HG03469 (cell line): Measurements from ENCODE around the gene MEF2C.

Experiments used
- ATAC-seq: cut with Tn5 transposase; IDR thresholded peaks from one replicate; pipeline ENCODE4 v1.9.1; 2021; ENCODE audit warnings: mild to moderate bottlenecking, moderate library complexity, moderate number of reproducible peaks; ENCODE audit not compliant: unreplicated experiment

The MEF2C gene

GRCh38 chr5:88729084-88729828 lies 153.7 kb downstream of the MEF2C start:
- peak; percentile 26 for ATAC-seq

GRCh38 chr5:88727705-88728313 lies 155.2 kb downstream of the MEF2C start:
- no peak for ATAC-seq

GRCh38 chr5:88725454-88725853 lies 157.5 kb downstream of the MEF2C start:
- no peak for ATAC-seq

DNA sequence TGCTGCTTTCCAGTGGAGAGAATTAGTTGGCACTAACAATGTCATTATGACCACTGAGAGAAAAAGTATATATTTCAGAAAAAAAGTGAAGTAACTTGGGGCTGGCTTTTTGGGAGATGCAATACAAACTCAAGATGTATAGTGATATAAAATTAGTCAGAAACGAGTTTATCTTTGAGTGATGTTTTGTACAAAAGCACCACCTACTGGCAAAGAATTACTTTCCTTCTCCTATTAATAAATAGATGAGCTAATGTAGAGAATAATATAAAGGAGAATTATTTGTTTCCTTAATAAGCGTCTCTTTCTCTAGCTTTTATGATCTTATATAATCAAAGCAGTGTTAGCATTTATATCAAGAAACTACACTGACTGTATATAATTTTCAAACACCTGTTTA lies 158.8 kb downstream of the MEF2C start:
- ATAC-seq = no peak

GRCh38 chr5:88722546-88723073 lies 160.4 kb downstream of the MEF2C start:
- no peak for ATAC-seq

- no peak for ATAC-seq
Observed at GRCh38 chr5:88719434-88719833, 163.6 kb downstream of the MEF2C start.

- no peak for ATAC-seq
Observed at GRCh38 chr5:88718736-88719135, 164.2 kb downstream of the MEF2C start.

- ATAC-seq = no peak
Observed at GRCh38 chr5:88716101-88716500, 166.9 kb downstream of the MEF2C start.

GRCh38 chr5:88715503-88715902 lies 167.5 kb downstream of the MEF2C start:
- no peak for ATAC-seq

DNA sequence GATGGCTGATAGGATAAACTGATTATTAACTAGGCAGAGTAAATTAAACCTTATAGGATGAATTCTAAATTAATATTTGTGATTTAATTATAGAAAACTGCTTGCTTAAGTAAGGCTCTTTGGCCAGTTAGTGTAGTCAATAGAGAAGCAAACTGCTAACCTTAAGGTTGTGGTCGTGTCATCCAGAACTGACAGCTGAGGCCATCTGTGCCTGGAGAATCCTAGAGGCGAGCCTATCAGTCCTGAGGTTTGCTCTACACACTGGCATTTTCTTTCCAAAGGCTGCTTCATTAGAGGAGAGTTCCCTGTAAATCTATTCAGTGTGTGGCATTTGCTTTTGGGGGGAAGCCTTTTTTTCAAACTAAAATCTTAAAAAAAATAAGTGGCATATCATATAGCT lies 169.2 kb downstream of the MEF2C start:
- ATAC-seq = no peak

DNA sequence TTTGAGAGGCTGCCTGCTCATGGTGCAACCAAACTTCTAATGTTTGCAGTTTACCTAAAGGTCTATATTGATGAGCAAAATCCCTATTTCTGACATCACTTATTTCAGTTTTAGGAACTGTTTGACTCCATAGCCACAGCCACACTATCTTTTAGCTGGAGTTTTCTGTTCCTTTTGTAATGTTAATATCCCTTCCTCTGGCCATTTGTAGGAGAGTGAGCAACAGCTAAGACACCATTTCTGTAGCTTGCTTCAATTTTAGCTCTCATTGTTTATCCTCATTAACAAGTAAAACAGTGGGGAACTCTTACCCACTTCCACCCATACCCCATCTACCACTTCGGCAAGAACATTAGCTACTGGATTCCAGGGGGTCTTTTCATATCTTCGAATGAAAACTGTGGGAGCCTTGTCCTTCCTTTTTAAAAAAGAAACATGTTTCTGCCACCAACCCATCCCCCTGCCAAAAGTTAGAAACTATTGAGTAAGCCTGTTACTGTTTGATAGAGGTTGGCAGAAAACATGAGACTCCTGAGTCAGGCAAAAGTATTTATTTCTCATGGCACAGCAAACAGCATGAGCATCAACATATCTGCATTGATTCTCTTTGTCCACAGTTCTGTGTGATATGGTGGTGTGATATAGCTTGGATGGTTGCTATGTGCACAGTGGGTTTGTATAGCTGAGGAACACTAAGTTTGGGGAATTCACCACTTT lies 174.1 kb downstream of the MEF2C start:
- ATAC-seq = no peak

DNA sequence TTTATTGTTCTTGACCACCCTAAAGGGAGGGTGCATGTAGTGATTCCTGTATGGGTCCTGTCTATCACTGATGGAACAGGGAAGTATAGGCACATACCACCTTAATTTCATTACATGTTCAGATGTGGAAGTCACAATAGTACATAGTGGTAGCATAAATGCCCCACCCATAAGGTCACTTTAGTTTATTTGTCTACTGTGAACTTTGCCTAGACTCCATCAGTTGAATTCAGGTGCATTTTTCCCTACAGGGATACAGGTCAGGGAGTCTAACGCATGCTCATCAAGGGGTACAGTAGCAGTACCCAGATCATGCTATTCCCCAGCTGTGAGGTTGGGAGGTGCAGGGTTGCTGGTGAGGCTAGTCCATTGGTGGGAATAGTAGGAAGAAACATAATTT lies 175.0 kb downstream of the MEF2C start:
- ATAC-seq = no peak

- no peak for ATAC-seq
Observed at GRCh38 chr5:88707216-88707965, 175.6 kb downstream of the MEF2C start.

DNA sequence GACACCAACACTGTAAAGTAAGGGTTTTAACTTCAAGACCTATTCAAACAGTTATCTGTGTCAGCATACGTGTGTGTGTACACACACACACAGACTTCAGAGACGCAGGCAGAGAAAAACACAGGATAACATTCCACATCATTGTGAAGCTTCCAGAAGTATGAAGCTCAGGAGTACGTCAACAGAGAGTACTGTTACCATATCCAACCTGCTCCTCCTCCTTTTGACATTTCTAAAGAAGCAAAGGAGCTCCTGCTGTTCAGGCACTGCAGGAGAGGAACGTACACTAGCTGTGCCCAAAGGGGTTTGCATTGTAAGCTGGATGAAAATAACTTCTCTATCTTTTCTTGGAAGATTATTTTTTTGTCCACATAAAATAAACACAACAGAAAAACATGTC lies 180.7 kb downstream of the MEF2C start:
- no peak for ATAC-seq

- no peak for ATAC-seq
Observed at GRCh38 chr5:88700121-88700520, 182.9 kb downstream of the MEF2C start.

DNA sequence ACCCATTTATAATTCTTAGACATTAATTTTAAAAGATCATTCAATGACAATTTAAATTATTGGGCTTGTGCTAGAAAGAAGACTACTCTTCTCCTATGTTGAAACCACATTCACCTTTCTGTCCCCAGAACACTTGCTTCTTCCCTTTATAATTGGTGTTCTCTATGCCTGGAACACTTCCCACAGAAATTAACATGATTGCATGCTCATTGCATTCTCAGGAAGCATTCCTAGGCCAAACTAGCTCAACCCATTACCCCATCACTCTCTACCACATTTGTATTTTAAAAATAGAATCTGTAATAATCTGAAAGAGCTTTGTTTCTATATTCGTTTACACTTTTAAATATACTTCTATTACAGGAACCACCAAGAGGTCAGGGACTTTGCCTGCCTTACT lies 184.7 kb downstream of the MEF2C start:
- no peak for ATAC-seq

DNA sequence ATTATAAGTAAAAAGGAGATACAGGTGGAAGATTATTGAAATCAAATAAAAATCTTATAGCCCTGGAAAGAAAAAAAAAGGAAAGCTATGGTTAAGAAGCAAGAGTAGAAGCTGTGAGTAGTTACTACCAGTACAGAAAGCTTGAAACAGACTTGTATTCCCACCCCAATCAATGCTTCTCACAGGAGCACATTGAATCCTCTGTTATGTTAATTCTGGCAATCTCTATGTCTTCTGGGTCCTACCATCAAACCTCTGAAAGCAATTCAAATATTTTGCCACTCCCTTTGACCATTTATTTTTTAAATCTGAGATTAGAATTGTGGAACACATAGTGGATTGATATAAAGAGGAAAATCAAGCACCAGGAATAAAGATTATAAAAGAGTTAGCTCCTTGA lies 186.5 kb downstream of the MEF2C start:
- no peak for ATAC-seq

- ATAC-seq = no peak
Observed at GRCh38 chr5:88695931-88696330, 187.1 kb downstream of the MEF2C start.

DNA sequence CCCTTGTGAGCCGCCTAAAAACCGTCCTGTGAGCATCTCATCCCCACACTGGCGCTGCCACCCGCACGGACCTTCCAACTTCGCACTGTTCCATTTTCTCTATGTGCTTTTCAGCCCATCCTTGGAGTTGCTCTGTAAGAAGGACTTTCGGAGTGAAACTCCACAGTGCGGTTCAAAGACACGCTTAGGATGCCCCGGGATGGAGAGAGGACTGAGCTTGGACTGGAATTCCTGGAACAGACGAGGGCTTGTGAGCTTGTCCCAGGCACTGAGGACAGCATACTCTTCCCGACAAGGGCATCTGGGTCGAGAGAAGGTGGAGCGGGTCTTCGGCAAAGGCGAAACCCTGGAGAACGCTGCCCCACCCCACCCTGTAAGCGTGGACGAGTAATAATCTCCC lies 187.8 kb downstream of the MEF2C start:
- no peak for ATAC-seq

DNA sequence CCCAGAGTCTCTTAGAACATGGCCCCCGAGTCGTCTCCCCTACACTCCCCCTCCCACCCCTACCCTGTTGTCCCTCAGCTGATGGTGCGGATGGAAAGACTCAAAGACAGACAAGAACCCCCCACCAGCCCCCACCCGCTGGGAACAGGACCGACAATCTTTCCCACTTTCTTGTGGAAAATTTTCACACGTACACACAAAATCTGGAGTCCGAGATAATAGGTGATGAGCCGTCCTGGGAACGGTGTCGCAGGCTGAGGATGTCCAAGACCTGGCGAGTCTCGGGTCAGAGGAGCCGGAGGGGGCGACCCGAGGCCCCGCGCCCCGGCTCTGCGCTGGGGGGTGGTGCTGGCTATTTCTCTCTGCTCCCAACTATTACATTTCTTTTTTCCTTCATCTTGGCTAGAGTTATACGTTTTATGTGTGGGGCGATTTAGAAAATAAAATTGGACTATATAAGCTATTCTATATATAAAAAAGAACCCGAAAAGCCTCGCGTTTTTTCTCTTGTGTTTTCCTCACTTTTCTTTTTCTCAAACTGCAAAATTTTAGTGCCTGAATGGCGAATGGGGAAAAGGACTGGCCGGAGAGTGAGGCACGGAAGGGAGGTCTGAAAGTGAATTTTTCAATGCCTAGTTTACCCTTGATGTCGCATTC lies 188.8 kb downstream of the MEF2C start:
- no peak for ATAC-seq
